GM23338 (cell line): ENCODE measurements around the gene LMBR1. TPM values are rescaled to one million over a fixed set of nuclear protein-coding genes. Genes with fewer than 3 reads are reported as not detected.
"Not testable (repeated sequence)": the region's sequence is repeated elsewhere in the genome, so short reads cannot be mapped to it uniquely, and the experiment has no call there.

ENCODE experiments used
- ATAC-seq: fragments of 200-7000 bp; cut with Tn5 transposase; 3 replicates; pipeline ENCODE4 v1.9.1; 2020
- DNase-seq: peaks from one replicate; pipeline ENCODE4 v3.0.0-alpha.2; 2015; ENCODE audit warnings: low spot score
- H2AFZ ChIP-seq: fragments of 200-600 bp; sonication (generic); 2 replicates; pipeline ENCODE4 v1.8.0; 2016; ENCODE audit warnings: antibody characterized with exemption, mild to moderate bottlenecking, moderate library complexity
- H3F3A ChIP-seq: fragments of 200-600 bp; sonication (generic); replicated peaks from 2 replicates; pipeline ENCODE4 v1.8.0; 2017; ENCODE audit warnings: antibody characterized with exemption, mixed run types, low read depth
- H3K27ac ChIP-seq: fragments of 200-600 bp; sonication (generic); 2 replicates; pipeline ENCODE4 v1.6.1; 2016; ENCODE audit warnings: low read depth
- H3K27me3 ChIP-seq: fragments of 200-600 bp; sonication (generic); 2 replicates; pipeline ENCODE4 v1.8.0; 2016; ENCODE audit warnings: mild to moderate bottlenecking, mixed run types, moderate library complexity; ENCODE audit not compliant: insufficient read depth
- H3K36me3 ChIP-seq: fragments of 200-600 bp; sonication (generic); 2 replicates; pipeline ENCODE4 v1.8.0; 2016; ENCODE audit warnings: mild to moderate bottlenecking; ENCODE audit not compliant: insufficient read depth
- H3K4me1 ChIP-seq: fragments of 200-600 bp; sonication (generic); 2 replicates; pipeline ENCODE4 v1.8.0; 2016; ENCODE audit warnings: mild to moderate bottlenecking, moderate library complexity; ENCODE audit not compliant: insufficient read depth
- H3K4me2 ChIP-seq: fragments of 200-600 bp; sonication (generic); 2 replicates; pipeline ENCODE4 v1.7.1; 2017; ENCODE audit warnings: mixed run types
- H3K4me3 ChIP-seq: fragments of 200-600 bp; sonication (generic); 2 replicates; pipeline ENCODE4 v1.6.1; 2016; ENCODE audit warnings: mixed run types
- H3K79me2 ChIP-seq: fragments of 200-600 bp; sonication (generic); replicated peaks from 2 replicates; pipeline ENCODE4 v1.8.0; 2017; ENCODE audit warnings: mild to moderate bottlenecking; ENCODE audit not compliant: insufficient read depth
- H3K9me2 ChIP-seq: fragments of 200-600 bp; sonication (generic); 2 replicates; pipeline ENCODE4 v1.8.0; 2017; ENCODE audit not compliant: insufficient read depth
- H4K20me1 ChIP-seq: fragments of 200-600 bp; sonication (generic); replicated peaks from 2 replicates; pipeline ENCODE4 v1.8.0; 2017; ENCODE audit warnings: mild to moderate bottlenecking; ENCODE audit not compliant: insufficient read depth
- H3K27ac Mint-ChIP-seq: 2 replicates; pipeline ENCODE4 v1.8.0; 2020; ENCODE audit warnings: inconsistent platforms, mild to moderate bottlenecking, moderate library complexity, mixed read lengths
- H3K27me3 Mint-ChIP-seq: 3 replicates; pipeline ENCODE4 v1.8.0; 2022; ENCODE audit warnings: low read depth, mild to moderate bottlenecking, moderate library complexity, mixed read lengths, inconsistent platforms; ENCODE audit not compliant: insufficient read depth, poor library complexity
- H3K36me3 Mint-ChIP-seq: 3 replicates; pipeline ENCODE4 v1.8.0; 2021; ENCODE audit warnings: low read depth, mild to moderate bottlenecking, inconsistent platforms, moderate library complexity, mixed read lengths
- H3K4me1 Mint-ChIP-seq: 3 replicates; pipeline ENCODE4 v1.8.0; 2020; ENCODE audit warnings: mild to moderate bottlenecking, inconsistent platforms, mixed read lengths
- H3K4me3 Mint-ChIP-seq: 3 replicates; pipeline ENCODE4 v1.8.0; 2021; ENCODE audit warnings: moderate library complexity, mild to moderate bottlenecking, inconsistent platforms, mixed read lengths
- H3K9me3 Mint-ChIP-seq: 3 replicates; pipeline ENCODE4 v1.8.0; 2020; ENCODE audit warnings: moderate library complexity, mild to moderate bottlenecking, inconsistent platforms, mixed read lengths
- CREB1 ChIP-seq: fragments of 250-450 bp; sonication (Bioruptor Pico); IDR thresholded peaks from 2 replicates; pipeline ENCODE4 v1.5.0; 2020; ENCODE audit warnings: low read depth, mild to moderate bottlenecking, moderate library complexity
- ETS1 ChIP-seq: IDR thresholded peaks from 2 replicates; pipeline ENCODE4 v1.6.1; 2016; ENCODE audit warnings: antibody characterized with exemption
- EZH2 ChIP-seq: fragments of 200-600 bp; sonication (generic); IDR thresholded peaks from one replicate; pipeline ENCODE4 v1.8.0; 2017; ENCODE audit warnings: antibody characterized with exemption, mild to moderate bottlenecking, low read depth; ENCODE audit not compliant: unreplicated experiment
- EZH2phosphoT487 ChIP-seq: fragments of 200-600 bp; sonication (generic); IDR thresholded peaks from one replicate; pipeline ENCODE4 v1.8.1; 2018; ENCODE audit warnings: antibody characterized with exemption; ENCODE audit not compliant: unreplicated experiment
- JUNB ChIP-seq: IDR thresholded peaks from one replicate; pipeline ENCODE4 v1.6.1; 2016; ENCODE audit warnings: antibody characterized with exemption; ENCODE audit not compliant: unreplicated experiment
- NANOG ChIP-seq: IDR thresholded peaks from 2 replicates; pipeline ENCODE4 v1.6.1; 2016; ENCODE audit warnings: antibody characterized with exemption, borderline replicate concordance
- POLR2AphosphoS5 ChIP-seq: IDR thresholded peaks from 2 replicates; pipeline ENCODE4 v1.6.1; 2016; ENCODE audit warnings: antibody characterized with exemption, low read depth
- REST ChIP-seq: IDR thresholded peaks from one replicate; pipeline ENCODE4 v1.6.1; 2018; ENCODE audit warnings: antibody characterized with exemption; ENCODE audit not compliant: unreplicated experiment
- ZNF114 ChIP-seq: fragments of 250-450 bp; sonication (Bioruptor Pico); IDR thresholded peaks from 2 replicates; pipeline ENCODE4 v1.5.0; 2020; ENCODE audit warnings: mild to moderate bottlenecking, moderate library complexity
- ZNF331 ChIP-seq: fragments of 250-450 bp; sonication (Bioruptor Pico); IDR thresholded peaks from 2 replicates; pipeline ENCODE4 v1.5.0; 2020; ENCODE audit warnings: low read depth, mild to moderate bottlenecking, moderate library complexity
- polyA plus RNA-seq: library from polyadenylated mRNA; unstranded; fragments of >200 nt; fragmentation: Nextera tagmentation; extraction: Ambion mirVana; gene quantifications from 2 replicates; pipeline ENCODE4 v1.2.1, GENCODE V29; 2016
- total RNA-seq: library from RNA; depleted of rRNA; stranded (reverse); fragments of >200 nt; shearing (Covaris generic); gene quantifications from 2 replicates; pipeline ENCODE4 v1.2.3, GENCODE V29; 2014

The LMBR1 gene
- total and polyA plus RNA-seq, 2 experiments from 2014 or later: 21.8 to 90.1 TPM

GRCh38 chr7:156845379-156846101 lies 47.4 kb downstream of the LMBR1 start (continued):
- TF ChIP-seq EZH2 (no peak), POLR2AphosphoS5 (no peak), ETS1 (no peak), JUNB (no peak), ZNF114 (no peak), NANOG (no peak), EZH2phosphoT487 (no peak), CREB1 (CRISPR knock-in tag) (no peak), REST (no peak), ZNF331 (CRISPR knock-in tag) (no peak)

DNA sequence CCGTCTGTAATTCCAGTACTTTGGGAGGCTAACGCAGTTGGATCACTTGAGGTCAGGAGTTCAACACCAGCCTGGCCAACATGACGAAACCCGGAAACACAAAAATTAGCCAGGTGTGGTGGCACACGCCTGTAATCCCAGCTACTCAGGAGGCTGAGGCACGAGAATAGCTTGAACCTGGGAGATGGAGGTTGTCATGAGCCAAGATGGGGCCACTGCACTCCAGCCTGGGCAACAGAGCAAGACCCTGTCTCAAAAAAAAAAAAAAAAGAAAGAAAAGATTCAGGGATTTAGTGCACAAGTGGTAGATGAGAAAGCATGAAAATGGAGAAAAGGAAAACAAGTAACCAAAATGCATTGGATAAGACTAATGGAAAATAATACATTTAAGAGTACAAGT lies 49.4 kb downstream of the LMBR1 start:
- H3K27ac ChIP-seq, H3K4me2 ChIP-seq, H3K9me3 Mint-ChIP-seq, H3K36me3 ChIP-seq, ATAC-seq, H3K27ac Mint-ChIP-seq, H3K9me2 ChIP-seq, DNase-seq, H3K27me3 ChIP-seq, H3K36me3 Mint-ChIP-seq, H3K4me1 Mint-ChIP-seq, H3K4me3 Mint-ChIP-seq, H3K27me3 Mint-ChIP-seq, H3F3A ChIP-seq, H3K4me3 ChIP-seq, H2AFZ ChIP-seq, H3K4me1 ChIP-seq: not testable (repeated sequence)
- peaks cover 95% of the 10 kb centered on the region for H3K79me2 ChIP-seq
- H4K20me1 ChIP-seq: peaks cover 27% of the 10 kb centered on the region
